GM12892 (cell line): Measurements from ENCODE around the gene MAGEA6.

Experiments used
- POLR2A ChIP-seq: IDR thresholded peaks from 2 replicates; pipeline ENCODE4 v1.6.1; 2011; ENCODE audit warnings: low read depth, low read length, control low read depth
- POLR2AphosphoS5 ChIP-seq: IDR thresholded peaks from 2 replicates; pipeline ENCODE4 v1.6.1; 2011; ENCODE audit warnings: low read depth, low read length, control low read depth
- TAF1 ChIP-seq: IDR thresholded peaks from 2 replicates; pipeline ENCODE4 v1.6.1; 2011; ENCODE audit warnings: low read depth, mild to moderate bottlenecking, control low read depth, low read length, borderline replicate concordance

GRCh38 chrX:152817078-152817764 is 47.7 kb upstream of the MAGEA6 start:
- no peak for TF ChIP-seq POLR2A
- TF ChIP-seq TAF1 = no peak
- no peak for TF ChIP-seq POLR2AphosphoS5
